Measurements from ENCODE around the gene NAALADL2.
"Not testable (repeated sequence)": the region's sequence is repeated elsewhere in the genome, so short reads cannot be mapped to it uniquely, and the experiment has no call there.

NAALADL2 gene

DNA sequence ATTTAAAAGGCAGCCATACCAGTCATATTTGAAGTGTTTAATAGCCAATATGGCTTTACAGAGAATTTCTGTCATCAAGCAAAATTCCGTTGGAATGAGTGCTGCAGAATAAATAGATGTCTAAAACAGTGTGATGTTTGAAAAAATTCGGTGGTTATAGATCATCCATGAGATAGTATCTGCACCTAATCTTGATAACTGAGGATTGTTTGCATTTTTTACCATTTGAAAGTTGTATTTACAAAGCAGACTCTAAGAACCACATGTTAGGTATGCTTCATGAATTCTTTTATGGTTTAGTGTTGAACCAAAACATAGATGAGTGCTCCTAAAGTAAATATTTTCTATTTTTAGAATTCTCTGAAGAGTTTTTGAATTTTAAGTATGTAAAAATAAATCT is 476.1 kb downstream of the NAALADL2 start:
- no peak for DNase-seq

DNA sequence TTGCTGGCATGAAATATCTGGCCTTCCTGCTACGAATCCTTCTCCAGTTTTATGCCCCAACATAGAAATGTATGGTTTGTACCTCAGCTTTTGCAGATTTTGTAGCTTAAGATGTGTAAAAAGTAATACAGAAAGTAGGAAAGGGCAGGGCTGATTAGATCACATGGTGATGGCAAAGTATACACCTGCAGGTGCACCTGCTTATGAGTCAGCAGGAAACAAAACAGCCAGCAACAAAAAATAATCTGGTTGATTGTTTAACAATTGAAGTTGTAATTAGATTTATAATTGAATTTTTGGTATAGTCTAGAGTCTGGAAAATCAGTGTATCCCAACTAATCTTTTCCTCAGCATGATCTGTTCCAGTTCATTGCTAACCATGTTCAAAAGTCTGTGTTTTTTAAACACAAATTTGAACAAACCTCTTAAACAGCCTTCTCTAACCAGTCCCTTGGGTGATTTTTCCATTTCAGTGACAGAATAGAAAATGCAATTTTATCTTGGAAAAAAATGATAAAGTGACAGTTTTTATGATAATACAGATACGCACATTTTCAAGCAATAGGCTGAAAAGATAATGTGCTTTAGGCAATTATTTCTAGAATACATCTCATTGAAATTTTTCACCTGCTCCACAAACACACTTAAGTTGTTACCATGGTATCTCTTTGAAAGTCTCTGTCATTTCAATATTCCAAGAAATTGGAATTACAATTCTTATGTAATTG is 477.4 kb downstream of the NAALADL2 start:
- no peak for DNase-seq

DNA sequence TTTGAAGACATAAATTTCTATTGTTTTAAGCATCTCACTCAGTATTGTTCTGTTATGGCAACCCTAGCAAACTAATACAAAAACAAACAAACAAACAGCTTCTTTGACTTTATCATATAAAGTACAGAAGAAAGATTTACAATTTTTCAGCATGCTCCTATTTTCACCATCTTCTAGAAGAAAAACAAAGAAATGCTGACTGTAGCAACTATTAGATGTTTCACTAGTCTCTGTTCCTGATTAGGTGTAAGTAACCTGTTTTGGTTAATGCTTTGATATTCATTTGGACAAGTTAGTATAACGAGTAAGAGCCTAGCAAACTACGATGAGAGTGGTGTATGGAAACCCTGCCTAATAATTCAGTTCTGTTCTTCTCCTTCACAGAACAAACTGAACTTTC is 478.5 kb downstream of the NAALADL2 start:
- DNase-seq, result no peak

DNA sequence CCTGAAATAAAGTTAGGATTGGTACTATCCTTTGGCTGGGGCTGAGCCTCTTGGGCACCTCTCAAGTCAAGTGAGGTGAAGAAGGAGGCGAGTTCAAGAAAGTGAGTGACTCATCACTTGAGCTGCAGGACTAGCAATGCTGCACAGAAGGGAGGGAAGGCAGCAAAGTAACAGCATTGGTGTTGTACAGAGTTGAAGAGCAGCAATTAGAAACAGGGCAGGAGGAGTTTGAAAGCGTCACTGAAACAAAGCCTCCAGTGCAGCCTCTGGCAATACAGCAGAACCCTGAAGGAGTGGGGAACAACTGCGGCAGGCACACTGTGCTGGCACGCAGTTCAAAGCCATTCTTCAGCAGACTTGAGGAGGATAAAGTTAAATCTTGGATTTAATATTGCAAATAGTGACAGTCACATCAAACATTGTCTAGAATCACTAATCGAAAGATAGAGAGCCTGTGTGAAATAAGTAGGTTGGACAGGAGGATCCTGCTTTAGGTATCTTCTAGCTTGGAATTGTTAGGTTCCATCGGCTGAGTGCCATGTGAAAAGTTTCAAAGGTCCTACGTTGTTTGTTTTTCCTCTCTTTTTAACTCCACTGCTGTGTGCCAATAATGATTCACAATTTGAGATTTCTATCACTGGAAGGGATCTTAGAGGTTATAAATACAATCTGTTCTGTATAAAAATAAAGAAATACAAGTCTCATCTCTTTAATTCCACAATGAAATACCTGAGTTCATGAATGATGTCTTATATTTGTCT is 479.8 kb downstream of the NAALADL2 start:
- DNase-seq, result no peak

DNA sequence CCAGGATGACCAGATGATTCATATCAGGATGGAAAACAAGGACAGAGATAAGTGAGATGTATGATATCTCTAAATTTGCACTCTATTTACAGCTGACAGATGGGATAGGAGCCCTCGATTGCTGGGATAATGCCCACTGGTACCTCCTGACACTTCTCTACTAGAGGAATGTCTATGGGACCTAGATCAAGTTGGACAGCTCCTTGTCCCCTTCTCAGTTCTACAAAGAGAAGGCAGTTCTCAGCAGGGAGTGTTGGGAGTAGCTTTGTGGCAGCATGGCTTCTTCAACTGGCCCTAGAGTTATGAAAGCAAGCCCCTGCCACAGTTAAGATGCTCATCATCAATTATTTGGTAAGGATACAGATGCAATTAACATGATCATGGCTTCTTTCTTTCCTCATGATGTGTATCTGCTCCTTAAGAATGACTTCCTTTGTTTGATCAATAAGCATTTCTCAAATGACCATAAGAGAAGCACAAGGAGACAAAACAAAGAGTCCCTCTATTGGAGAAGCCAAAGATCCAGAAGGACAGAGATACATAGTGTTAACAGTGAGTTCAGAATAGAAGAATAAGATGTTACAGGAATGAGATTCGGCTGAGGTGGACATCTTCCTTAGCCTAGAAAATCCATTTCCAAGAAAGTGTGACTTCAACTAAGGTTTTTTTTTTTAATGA is 481.3 kb downstream of the NAALADL2 start:
- no peak for DNase-seq

DNA sequence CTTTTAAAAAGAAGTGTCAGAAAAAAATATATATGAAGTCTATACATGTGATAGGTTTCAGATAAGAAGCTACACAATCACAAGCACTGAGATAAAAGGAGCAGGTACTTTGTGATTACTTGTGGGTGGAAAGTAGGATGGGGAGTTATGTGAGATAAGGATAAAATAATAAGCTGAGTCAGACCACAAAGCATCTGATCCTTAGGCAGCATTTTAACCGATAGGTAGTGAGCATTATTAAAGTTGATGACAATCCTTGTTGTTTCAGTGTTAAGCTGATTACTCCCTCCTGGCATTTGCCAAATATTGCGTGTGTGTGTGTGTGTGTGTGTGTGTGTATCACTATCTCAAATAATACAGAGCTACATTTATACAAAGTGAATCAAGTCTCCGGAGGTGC is 483.1 kb downstream of the NAALADL2 start:
- no peak for DNase-seq

DNA sequence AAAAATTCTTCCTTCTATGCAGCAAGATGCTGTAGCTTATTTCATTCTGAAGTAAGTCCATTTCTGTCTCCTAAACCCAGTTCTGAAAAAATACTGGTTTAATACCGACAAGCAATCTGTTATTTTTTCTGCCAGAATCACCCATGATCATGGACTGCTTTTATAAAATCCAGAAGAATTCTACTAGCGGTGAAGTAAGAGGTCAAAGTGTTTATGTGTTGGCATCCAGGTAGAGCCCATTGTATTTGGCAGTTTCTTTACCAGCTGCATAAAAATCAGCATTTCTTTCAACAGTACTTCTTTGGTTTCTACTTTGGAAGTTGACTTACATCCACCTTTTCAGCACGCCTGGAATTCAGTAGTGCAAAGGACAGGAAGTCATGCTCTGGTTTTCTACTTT is 484.8 kb downstream of the NAALADL2 start:
- DNase-seq, result no peak

DNA sequence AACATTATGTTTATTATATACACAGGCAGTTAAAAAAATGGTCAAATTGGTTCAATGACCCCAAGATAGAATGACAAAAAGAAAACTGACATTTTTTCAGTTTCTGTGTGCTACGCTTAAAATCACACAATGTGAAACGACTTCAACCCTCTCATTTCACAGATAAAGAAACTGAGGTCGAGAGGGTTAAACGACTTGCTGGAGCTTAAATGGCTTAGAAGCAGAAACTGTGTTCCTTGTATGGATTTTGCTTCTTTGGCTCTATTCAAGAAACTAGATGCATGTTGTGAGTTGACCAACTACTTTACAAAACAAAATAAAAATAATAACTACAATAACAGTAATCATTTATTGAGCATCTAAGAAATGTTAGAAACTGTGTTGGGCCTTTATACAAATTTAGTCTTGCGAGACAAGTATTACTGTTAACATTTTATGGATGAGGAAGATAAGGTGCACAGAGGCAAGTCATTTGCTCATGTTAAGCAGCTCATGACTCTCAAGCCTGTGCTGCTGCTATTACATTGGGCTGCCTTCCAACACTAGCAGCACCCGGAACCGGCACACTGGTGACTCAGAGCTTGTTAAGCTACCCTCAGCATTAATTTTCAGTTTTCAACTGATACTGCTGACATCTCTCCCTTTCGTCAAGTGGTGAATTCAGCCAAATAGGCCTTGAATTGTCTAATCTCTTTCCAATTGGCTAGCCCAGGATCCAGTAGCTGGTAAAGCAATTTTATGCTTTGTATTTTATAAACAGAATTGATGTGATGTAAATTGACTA is 487.6 kb downstream of the NAALADL2 start:
- DNase-seq, result no peak

DNA sequence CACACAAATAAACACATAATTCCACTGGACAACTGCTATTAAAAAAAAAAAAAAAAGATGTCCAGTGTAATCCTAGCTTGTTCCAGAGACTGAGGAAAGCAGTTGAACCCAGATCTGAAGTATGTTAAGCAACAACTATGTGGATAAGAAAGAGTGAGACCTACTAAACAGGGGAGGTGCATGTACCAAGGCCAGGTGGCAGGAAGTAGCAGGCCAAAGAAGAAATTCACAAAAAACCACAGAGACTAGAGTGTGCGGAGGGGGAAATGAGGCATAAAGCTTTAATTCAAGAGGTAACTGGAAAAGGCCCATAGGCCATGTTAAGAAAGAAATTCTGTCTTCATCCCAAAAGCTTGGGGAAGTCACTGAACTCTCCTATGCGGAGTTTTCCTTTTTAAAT is 490.0 kb downstream of the NAALADL2 start:
- no peak for DNase-seq

DNA sequence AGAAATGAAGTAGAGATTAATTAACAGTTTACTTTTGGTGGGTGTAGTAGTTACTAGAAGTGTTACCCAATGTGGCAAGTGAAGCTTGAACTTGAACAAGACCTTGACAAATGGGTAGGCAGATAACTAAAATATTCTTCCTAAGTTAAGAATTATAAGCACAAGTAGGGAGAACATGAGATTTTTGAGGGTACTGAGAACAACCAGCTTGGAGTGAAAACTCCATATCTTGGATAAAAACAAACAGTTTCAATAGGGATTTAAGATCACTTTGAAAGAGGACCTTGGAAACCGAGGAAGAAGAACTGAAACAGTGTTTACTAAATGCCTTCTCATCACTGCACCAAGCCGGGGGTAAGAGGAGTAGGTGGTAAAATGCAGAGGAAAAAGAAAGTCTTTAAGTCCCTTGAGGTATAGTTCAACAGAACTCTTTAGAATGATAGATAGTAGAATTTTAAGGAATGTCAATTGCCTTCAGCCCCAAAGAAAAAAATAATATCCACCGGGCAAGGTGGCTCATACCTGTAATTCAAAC is 496.7 kb downstream of the NAALADL2 start:
- no peak for DNase-seq

DNA sequence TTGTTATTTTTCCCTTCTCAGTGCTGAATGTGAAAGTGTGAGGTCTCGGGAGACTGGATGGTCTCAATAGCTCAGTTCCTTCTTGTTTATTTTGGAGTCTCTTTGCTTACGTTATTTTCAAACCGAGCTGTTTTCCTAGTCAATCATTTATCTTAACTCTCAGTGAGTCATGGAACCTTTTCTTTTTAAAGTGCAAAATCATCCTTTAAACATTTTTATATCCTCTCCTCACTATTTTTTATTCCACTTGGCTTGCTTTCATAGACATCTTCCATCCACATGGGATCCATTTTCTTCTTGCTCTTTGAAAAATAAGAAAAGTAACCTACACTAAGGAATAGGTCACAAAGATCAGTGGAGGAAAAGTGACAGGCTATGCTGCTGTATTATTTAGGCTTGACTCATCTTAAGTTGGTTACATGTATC is 497.8 kb downstream of the NAALADL2 start:
- DNase-seq, result no peak

DNA sequence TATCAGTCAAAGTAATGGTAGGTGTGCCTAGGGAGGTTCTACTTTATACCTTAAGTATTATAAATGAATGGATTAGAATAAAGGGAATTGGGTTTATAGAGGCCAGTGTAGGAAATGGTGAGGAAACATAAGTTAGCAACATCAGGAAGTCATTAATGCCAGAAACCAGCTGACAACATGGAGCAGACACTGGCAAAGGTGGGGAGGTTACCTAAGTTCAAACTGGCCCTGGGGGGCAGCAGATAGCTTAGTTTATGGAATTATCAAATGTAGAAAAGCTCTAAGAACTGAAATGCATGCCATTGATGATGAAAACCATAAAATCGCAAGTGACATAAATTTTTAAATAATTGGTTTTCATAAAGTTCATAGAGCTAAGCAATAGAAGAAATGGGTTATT is 498.6 kb downstream of the NAALADL2 start:
- DNase-seq, result no peak

DNA sequence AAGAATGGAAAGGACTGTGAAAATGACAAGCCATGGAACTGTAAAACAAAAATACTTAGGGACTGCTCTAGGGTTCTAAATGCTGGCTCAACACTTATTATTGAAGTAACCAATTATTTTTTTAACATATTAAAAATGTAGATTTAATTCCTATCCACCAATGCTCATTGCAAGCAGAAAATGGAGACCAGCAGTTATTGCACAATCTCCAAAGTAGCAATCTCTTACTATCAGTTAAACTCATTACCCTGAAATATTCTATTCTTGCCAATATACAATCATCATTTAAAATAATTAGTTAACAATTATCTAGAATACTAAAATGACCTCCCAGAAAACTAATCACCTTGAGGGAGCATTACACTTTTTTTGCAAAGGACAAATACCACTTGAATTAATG is 499.8 kb downstream of the NAALADL2 start:
- no peak for DNase-seq

DNA sequence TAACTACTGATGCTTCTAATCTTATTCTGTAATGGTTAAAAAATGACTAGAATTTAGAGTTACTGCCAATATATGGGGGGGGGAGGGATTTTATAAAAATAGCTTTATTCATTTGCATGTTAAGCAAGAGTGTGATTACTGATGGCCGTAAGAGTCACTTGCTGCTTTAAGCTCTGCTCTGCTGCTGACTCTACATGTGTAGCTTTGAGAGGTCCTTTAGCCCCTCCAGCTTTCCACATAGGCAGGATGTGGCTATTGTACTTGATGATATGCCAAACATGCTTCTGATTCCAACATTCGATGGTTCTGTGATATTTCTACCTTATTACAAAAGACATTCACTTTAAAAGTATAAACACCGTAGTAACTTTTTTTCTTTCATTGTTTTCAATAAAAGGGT is 511.3 kb downstream of the NAALADL2 start:
- not testable (repeated sequence) for DNase-seq

DNA sequence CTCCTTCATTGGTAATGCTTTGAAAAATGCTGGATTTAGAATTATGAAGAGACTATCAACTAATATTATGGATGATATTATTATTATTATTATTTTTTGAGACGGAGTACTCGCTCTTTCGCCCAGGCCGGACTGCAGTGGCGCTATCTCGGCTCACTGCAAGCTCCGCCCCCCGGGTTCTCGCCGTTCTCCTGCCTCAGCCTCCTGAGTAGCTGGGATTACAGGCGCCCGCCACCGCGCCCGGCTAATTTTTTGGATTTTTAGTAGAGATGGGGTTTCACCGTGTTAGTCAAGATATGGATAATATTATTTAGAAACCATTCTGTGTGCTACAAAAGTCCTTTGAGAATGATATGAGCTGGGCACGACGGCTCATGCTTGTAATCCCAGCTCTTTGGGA is 512.1 kb downstream of the NAALADL2 start:
- DNase-seq, result not testable (repeated sequence)

DNA sequence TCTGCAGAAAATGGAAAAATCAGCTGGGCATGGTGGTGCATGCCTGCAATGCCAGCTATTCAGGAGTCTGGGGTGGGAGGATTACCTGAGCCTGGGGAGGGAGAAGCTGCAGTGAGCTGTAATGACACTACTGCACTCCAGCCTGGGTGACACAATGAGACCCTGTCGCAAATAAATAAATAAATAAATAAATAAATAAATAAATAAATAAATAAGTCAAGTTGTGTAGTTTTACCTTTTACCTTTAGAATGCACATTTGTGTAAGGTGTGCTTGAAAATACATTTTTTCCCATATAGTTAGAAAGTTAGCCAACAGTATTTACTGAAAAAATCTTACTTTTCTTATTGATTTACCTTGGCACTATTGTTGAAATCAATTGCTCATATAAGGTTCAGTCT is 515.6 kb downstream of the NAALADL2 start:
- no peak for DNase-seq

DNA sequence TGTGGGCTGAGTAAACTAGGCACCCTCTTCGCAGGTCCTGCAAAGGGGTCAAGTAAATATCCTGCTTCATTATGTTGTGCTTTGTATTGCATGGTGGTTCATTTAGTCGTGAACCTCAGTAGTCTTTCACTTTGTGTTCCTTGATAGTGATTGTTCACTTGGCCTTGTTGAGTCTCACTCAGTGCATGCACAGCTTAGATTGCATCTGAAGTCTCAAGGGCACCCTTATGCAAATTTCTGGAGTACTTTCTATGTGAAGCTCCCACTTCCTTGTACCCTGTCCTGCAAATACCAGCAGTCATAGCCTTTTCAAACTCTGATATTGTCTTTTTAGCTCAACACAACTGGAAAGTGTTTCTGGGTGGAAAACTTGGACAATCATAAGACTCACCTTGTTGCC is 519.2 kb downstream of the NAALADL2 start:
- DNase-seq, result no peak

DNA sequence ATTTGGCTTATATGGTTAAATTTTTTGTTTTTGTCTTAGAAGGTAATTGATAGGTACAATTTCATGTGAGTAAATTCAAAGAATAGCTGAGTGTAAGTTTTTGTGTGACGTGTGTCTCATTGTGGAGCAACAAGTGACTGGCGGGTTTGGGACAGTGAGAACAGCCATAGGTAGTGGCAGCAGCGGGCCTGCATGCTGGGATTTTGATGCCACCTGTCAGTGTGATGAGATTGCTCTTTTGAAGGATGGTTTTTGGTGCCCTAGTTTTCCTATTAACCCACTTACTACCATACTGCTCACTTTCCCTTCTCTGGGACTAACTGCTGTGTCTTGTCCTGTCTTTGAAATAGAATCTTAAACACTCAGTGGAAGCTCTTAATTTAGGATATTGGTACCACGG is 522.6 kb downstream of the NAALADL2 start:
- DNase-seq, result no peak

DNA sequence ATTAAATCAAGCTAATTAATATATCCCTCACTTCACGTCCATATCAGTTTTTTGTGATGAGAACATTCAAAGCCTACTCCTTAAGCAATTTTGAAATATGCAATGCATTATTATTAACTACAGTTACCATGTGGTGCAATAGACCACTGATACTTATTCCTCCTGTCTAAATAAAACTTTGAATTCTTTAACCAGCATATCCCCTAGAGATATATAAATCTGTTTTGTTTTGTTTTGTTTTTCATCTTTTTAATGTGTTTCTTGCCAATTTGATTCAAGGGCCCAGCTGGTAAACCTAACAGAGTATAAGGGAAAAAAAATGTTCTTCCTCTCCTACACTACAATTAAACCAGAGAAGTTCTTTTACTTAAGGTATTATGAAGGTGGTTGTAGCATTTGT is 524.2 kb downstream of the NAALADL2 start:
- no peak for DNase-seq

DNA sequence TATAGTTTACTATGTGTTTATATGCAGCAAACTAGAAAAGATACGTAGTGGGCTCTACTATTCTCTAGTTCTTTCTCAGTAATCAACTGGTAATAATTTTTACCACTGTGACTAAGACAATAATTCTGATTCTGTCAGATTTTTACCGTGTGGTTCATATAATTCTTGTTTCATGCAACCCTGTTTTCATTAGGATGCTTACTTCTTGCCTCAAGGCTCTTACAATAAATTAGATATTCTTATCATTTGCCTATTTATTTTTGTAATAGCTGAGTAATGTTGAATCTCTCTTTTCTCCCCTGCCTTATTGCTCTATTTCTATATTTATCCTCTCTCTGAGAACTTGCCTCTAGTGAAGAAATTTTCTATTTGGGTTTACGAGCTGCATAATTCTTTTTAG is 524.7 kb downstream of the NAALADL2 start:
- no peak for DNase-seq

DNA sequence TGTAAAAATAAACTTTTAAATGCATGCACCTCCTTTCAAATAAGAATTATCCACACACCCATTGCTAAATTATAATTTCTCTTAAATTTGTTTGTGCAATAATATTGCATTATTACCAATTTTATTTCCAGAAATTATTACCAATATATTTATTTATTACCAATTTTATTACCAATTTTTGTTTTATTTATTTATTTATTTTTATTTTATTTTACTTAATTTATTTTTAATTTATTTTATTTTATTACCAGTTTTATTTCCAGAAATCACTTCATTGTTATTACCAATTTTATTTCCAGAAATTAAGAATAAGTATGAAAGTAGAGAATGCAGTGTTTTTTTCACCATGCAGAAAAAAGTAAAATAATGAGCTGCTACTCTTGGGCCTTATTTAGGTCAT is 525.4 kb downstream of the NAALADL2 start:
- DNase-seq, result no peak

DNA sequence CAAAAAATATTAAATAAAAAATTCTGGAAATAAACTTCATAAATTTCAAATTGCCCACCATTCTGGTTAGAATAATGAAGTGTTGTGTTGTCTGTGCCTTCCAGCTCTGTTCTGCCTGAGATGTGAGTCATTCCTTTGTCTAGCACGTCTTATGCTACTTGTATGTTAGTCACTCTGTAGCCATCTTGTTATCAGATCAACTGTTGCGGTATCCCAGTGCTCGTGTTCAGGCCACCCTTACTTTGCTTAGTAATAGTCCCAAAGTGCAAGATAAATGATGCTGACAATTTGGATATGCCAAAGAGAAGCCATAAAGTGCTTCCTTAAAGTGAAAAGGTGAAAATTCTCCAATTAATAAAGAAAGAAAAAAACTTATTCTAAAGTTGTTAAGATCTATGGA is 527.5 kb downstream of the NAALADL2 start:
- DNase-seq, result no peak

DNA sequence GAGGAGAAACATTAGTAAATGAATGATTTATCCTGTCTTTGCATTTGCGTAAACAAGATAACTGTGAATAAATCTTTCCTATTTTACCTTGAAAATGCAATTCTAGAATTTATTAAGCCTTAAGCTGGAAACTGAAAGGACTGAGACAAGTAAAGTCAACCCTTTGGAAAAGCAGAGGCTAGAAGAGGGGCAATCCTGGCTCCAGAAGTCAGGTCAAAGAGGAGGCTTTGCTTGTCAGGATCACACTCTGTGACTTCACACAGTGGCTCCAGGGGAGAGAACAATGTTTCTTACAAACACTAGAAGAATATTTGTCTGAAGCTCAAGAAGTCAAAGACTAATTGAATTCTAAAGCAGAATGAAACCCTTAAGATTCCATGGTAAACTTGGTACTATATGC is 530.4 kb downstream of the NAALADL2 start:
- no peak for DNase-seq

All from CD4-positive, alpha-beta T cell treated with Interleukin-12 subunit alpha and Interleukin-12 subunit beta, for 1 hour (primary cell).